H1 (cell line): ENCODE results near the gene PTDSS2. TPM values are rescaled to one million over a fixed set of nuclear protein-coding genes. Genes with fewer than 3 reads are reported as not detected.

Source experiments
- CTCF ChIA-PET: fragments of 300-600 bp; sonication (Branson Sonifier 250); formaldehyde crosslinking; loops from one replicate; lab custom pipeline; 2021; ENCODE audit not compliant: partially characterized antibody; lab: Charles Lee
- POLR2A ChIA-PET: fragments of 300-600 bp; sonication (Branson Sonifier 250); formaldehyde crosslinking; loops from one replicate; lab custom pipeline; 2021; ENCODE audit warnings: inconsistent platforms; ENCODE audit not compliant: partially characterized antibody; lab: Charles Lee
- DNase-seq, 2 experiments: peaks; one replicate each; pipeline versions ENCODE4 v3.0.0 to v3.0.0-alpha.2; 2010 to 2022; ENCODE audit warnings: low spot score in 2 of 2, low read depth in 1 of 2, mixed read lengths in 1 of 2
- FAIRE-seq: peaks from 2 replicates; lab custom pipeline; 2011; peaks lifted over from hg19 to GRCh38; lab: Jason Lieb, UNC
- H2AFZ ChIP-seq: 2 replicates; pipeline ENCODE4 v1.8.1; 2012; ENCODE audit warnings: low read length, inconsistent platforms
- H2AK5ac ChIP-seq: 2 replicates; pipeline ENCODE4 v1.6.1; 2013; ENCODE audit warnings: low read depth, low read length
- H2BK120ac ChIP-seq: replicated peaks from 2 replicates; pipeline ENCODE3; 2013; ENCODE audit warnings: low read depth, low read length, inconsistent platforms
- H2BK12ac ChIP-seq: 2 replicates; pipeline ENCODE4 v1.6.1; 2013; ENCODE audit warnings: low read depth, low read length
- H2BK15ac ChIP-seq: 2 replicates; pipeline ENCODE4 v1.6.1; 2013; ENCODE audit warnings: low read length
- H2BK20ac ChIP-seq: 2 replicates; pipeline ENCODE4 v1.6.1; 2013; ENCODE audit warnings: low read length
- H2BK5ac ChIP-seq: 2 replicates; pipeline ENCODE4 v1.6.1; 2013; ENCODE audit warnings: low read depth, low read length
- H3K14ac ChIP-seq: 2 replicates; pipeline ENCODE4 v1.6.1; 2013; ENCODE audit warnings: inconsistent platforms; ENCODE audit not compliant: insufficient read length
- H3K18ac ChIP-seq: 2 replicates; pipeline ENCODE4 v1.6.1; 2013; ENCODE audit warnings: low read length; ENCODE audit errors: extremely low read depth
- H3K23ac ChIP-seq: 2 replicates; pipeline ENCODE4 v1.6.1; 2013; ENCODE audit warnings: inconsistent platforms; ENCODE audit not compliant: insufficient read length
- H3K23me2 ChIP-seq: 2 replicates; pipeline ENCODE4 v1.6.1; 2013; ENCODE audit warnings: low read depth, low read length
- H3K27ac ChIP-seq: 2 replicates; pipeline ENCODE4 v1.6.1; 2011; ENCODE audit warnings: low read depth, low read length, inconsistent platforms
- H3K27me3 ChIP-seq, 4 experiments: replicated peaks in 1 of 4; 1 replicate in 1 of 4; 2 replicates in 3 of 4; pipeline versions ENCODE4 v1.6.1 to v1.8.1; 2011 to 2013; ENCODE audit warnings: low read length in 3 of 4, mild to moderate bottlenecking in 3 of 4, inconsistent platforms in 2 of 4, mixed read lengths in 2 of 4, moderate library complexity in 1 of 4; ENCODE audit not compliant: control insufficient read depth in 3 of 4, insufficient read depth in 3 of 4; ENCODE audit errors: extremely low read depth in 1 of 4
- H3K36me3 ChIP-seq, 4 experiments: 2 replicates each; pipeline versions ENCODE4 v1.6.1 to v1.8.1; 2011 to 2013; ENCODE audit warnings: mild to moderate bottlenecking in 4 of 4, low read length in 3 of 4, moderate library complexity in 2 of 4, control low read depth in 1 of 4, inconsistent platforms in 1 of 4; ENCODE audit not compliant: insufficient read depth in 4 of 4, control insufficient read depth in 2 of 4
- H3K4ac ChIP-seq: replicated peaks from 2 replicates; pipeline ENCODE3; 2013; ENCODE audit warnings: low read length, low read depth, mixed read lengths, inconsistent platforms; ENCODE audit not compliant: insufficient read length
- H3K4me1 ChIP-seq, 4 experiments: replicated peaks in 1 of 4; 1 replicate in 1 of 4; 2 replicates in 3 of 4; pipeline versions ENCODE4 v1.6.1 to v1.8.1; 2011 to 2013; ENCODE audit warnings: low read length in 3 of 4, inconsistent platforms in 2 of 4, mixed read lengths in 1 of 4; ENCODE audit not compliant: insufficient read depth in 4 of 4, control insufficient read depth in 3 of 4
- H3K4me2 ChIP-seq, 2 experiments: 2 replicates each; pipeline versions ENCODE4 v1.6.1 to v1.8.1; 2011 to 2013; ENCODE audit warnings: low read depth in 2 of 2, low read length in 2 of 2, control low read depth in 1 of 2, inconsistent platforms in 1 of 2, mild to moderate bottlenecking in 1 of 2; ENCODE audit not compliant: insufficient read depth in 1 of 2
- H3K4me3 ChIP-seq, 4 experiments: fragments of 200-600, 300-600 bp in 1 of 4; sonication (generic), shearing (Covaris generic), sonication (Bioruptor Twin) in 1 of 4; 2 replicates each; pipeline versions ENCODE4 v1.5.1 to v1.8.1; 2011 to 2016; ENCODE audit warnings: low read length in 4 of 4, low read depth in 3 of 4, control low read depth in 2 of 4, inconsistent platforms in 2 of 4, mild to moderate bottlenecking in 2 of 4, mixed read lengths in 1 of 4, moderate library complexity in 1 of 4; ENCODE audit not compliant: insufficient read depth in 2 of 4; ENCODE audit errors: extremely low read depth in 1 of 4
- H3K56ac ChIP-seq: replicated peaks from 2 replicates; pipeline ENCODE3; 2013; ENCODE audit warnings: low read depth, mild to moderate bottlenecking, mixed read lengths, low read length, inconsistent platforms; ENCODE audit not compliant: insufficient read length
- H3K79me1 ChIP-seq: 2 replicates; pipeline ENCODE4 v1.6.1; 2013; ENCODE audit warnings: low read depth, low read length, control low read depth
- H3K79me2 ChIP-seq, 2 experiments: 2 replicates each; pipeline versions ENCODE4 v1.6.1 to v1.8.1; 2012 to 2013; ENCODE audit warnings: low read length in 2 of 2, mild to moderate bottlenecking in 2 of 2, inconsistent platforms in 1 of 2; ENCODE audit not compliant: insufficient read depth in 2 of 2, control insufficient read depth in 1 of 2
- H3K9ac ChIP-seq, 4 experiments: replicated peaks in 1 of 4; 1 replicate in 1 of 4; 2 replicates in 3 of 4; pipeline versions ENCODE4 v1.6.1 to v1.8.1; 2011 to 2013; ENCODE audit warnings: low read depth in 3 of 4, low read length in 3 of 4, control low read depth in 2 of 4, mild to moderate bottlenecking in 2 of 4, moderate library complexity in 2 of 4, inconsistent platforms in 1 of 4; ENCODE audit errors: extremely low read depth in 1 of 4
- H3K9me3 ChIP-seq, 2 experiments: 2 replicates each; pipeline versions ENCODE4 v1.6.1 to v1.8.1; 2012 to 2013; ENCODE audit warnings: mild to moderate bottlenecking in 2 of 2, moderate library complexity in 2 of 2, control low read depth in 1 of 2, inconsistent platforms in 1 of 2, low read depth in 1 of 2, low read length in 1 of 2, mixed read lengths in 1 of 2; ENCODE audit not compliant: insufficient read depth in 2 of 2
- H4K20me1 ChIP-seq, 2 experiments: replicated peaks in 1 of 2; 2 replicates each; pipeline versions ENCODE3 to v1.8.1; 2011 to 2013; ENCODE audit warnings: inconsistent platforms in 2 of 2, low read length in 2 of 2, mild to moderate bottlenecking in 1 of 2; ENCODE audit not compliant: insufficient read depth in 2 of 2, control insufficient read depth in 1 of 2
- H4K5ac ChIP-seq: 2 replicates; pipeline ENCODE4 v1.6.1; 2013; ENCODE audit warnings: low read length, low read depth, mixed read lengths, inconsistent platforms; ENCODE audit not compliant: insufficient read length
- H4K8ac ChIP-seq: 2 replicates; pipeline ENCODE4 v1.8.0; 2013; ENCODE audit warnings: mild to moderate bottlenecking, moderate library complexity, low read length, inconsistent platforms; ENCODE audit not compliant: insufficient read depth; ENCODE audit errors: extremely low read depth
- H4K91ac ChIP-seq: replicated peaks from 2 replicates; pipeline ENCODE3; 2013; ENCODE audit warnings: low read length, mixed read lengths, inconsistent platforms; ENCODE audit not compliant: insufficient read length
- CBX5 ChIP-seq: fragments of 300-800, 300-1000 bp; sonication (generic); IDR thresholded peaks from 2 replicates; pipeline ENCODE4 v1.7.1; 2016; ENCODE audit warnings: antibody characterized with exemption, low read length, low read depth
- FOSL1 ChIP-seq: IDR thresholded peaks from 2 replicates; pipeline ENCODE4 v1.6.1; 2011; ENCODE audit warnings: mild to moderate bottlenecking, low read depth, low read length, moderate library complexity; ENCODE audit not compliant: insufficient read depth
- HDAC6 ChIP-seq: IDR thresholded peaks from one replicate; pipeline ENCODE4 v1.7.1; 2012; ENCODE audit warnings: low read depth, mild to moderate bottlenecking, inconsistent platforms, low read length, moderate library complexity
- KDM1A ChIP-seq: fragments of 200-600, 300-600 bp; sonication (generic); IDR thresholded peaks from 2 replicates; pipeline ENCODE4 v1.7.1; 2016; ENCODE audit warnings: mild to moderate bottlenecking, low read length, borderline replicate concordance
- NANOG ChIP-seq: IDR thresholded peaks from 2 replicates; pipeline ENCODE4 v1.6.1; 2011; ENCODE audit warnings: low read length, low read depth, mild to moderate bottlenecking, inconsistent platforms; ENCODE audit not compliant: insufficient read depth, poor library complexity, severe bottlenecking
- RBBP5 ChIP-seq: IDR thresholded peaks from 2 replicates; pipeline ENCODE4 v1.7.1; 2012; ENCODE audit warnings: low read depth, mild to moderate bottlenecking, inconsistent platforms, low read length, moderate library complexity, borderline replicate concordance
- RFX5 ChIP-seq: IDR thresholded peaks from 2 replicates; pipeline ENCODE4 v1.6.1; 2011; ENCODE audit warnings: low read depth, low read length, improper control_type of control experiment, borderline replicate concordance
- RXRA ChIP-seq: IDR thresholded peaks from 2 replicates; pipeline ENCODE4 v1.6.1; 2011; ENCODE audit warnings: low read depth, mild to moderate bottlenecking, low read length, moderate library complexity; ENCODE audit not compliant: insufficient read depth
- WGBS, 2 experiments: shearing (Covaris generic) in 1 of 2; methylation state at CpG; one replicate each; pipeline versions ENCODE4 v1.1.6 to v1.1.7; 2013 to 2015; ENCODE audit warnings: low lambda C conversion rate in 2 of 2, mixed read lengths in 2 of 2, inconsistent platforms in 1 of 2, low coverage in 1 of 2, missing lambda C conversion rate in 1 of 2; ENCODE audit not compliant: insufficient replicate concordance in 2 of 2, insufficient coverage in 1 of 2, insufficient read length in 1 of 2; ENCODE audit errors: extremely low coverage in 1 of 2, missing lambda C conversion rate in 1 of 2; 5-methylcytosine and 5-hydroxymethylcytosine counted together
- polyA plus RNA-seq, 7 experiments: library from polyadenylated mRNA; depleted of rRNA in 3 of 7; stranded (reverse) in 5 of 7; unstranded in 2 of 7; fragments of >200 nt in 5 of 7; fragments of 200-250 nt in 2 of 7; gene quantifications; 1 replicate in 5 of 7; 2 replicates in 1 of 7; 4 replicates in 1 of 7; pipeline versions ENCODE4 v1.2.1 to v1.2.3, GENCODE V29; 2011 to 2013; ENCODE audit warnings: missing spikeins in 2 of 7, mixed read lengths in 2 of 7
- total RNA-seq: library from RNA; stranded (reverse); fragmentation: NEBNext Ultra II Directional; extraction: Animal tissue kit (Norgen Biotek cat#: 25700); gene quantifications from 2 replicates; pipeline ENCODE4 v1.2.1, GENCODE V29; 2021

PTDSS2 gene
- total and polyA plus RNA-seq, 2 of the 8 experiments (the other 6 are each of a cell fraction or from before 2014, with no cell fraction given): 48.7 to 68.2 TPM

DNA sequence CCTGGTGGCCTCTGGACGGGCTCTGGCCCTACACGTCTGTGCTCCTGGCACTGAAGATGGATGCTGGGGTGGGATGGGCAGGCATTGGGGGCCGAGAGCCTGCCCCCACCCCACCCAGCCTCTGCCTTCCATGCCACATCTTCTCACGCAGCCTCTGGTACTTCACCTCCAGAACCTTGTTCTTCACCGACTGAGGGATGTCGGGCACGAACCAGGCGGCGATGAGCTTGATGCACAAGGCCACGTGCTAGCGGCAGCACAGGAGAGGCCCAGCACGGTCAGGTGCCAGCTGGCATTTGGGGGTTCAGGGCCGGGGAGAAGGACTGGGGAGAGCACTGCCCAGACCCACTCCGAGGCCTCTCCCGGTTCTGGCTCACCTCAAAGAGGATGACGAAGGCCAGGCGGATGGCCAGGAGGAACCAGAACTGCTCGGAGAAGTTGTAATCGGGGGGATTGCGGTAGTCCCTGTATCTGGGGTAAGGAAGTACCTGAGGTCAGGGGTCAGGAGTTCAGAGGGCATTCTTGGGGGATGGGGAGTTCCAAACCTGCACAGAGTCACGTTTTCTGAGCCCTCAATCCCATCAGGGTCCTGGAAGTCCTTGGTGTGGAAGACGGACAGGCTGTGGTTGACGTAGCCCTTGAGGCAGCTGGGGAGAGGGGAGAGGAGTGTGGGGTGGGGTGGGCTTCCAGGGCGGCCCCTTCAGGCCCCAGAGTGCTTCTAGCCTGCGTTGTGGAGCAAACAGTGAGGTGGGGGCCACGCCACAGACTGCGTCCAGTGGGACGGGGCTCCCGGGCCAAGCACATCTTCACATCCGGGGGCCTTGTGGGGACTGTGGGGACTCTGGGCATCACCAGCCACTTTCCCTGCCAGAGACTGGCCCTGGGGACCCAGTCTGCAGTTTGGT, 31.5 kb upstream of the PTDSS2 start:
- POLR2A ChIA-PET: interaction anchor here (1.1 to 5.5 kb wide), 4 partner anchors 13 to 118 kb away, joined by 3 to 41 read pairs (median 19); partner anchors contain the start of genes HRAS and PTDSS2
- TF ChIP-seq NANOG (no peak), KDM1A (no peak), RFX5 (no peak), RXRA (no peak), HDAC6 (no peak), CBX5 (no peak), RBBP5 (no peak), FOSL1 (no peak)

More for the DNA sequence above, 31.5 kb upstream of the PTDSS2 start:
- Histone ChIP-seq H4K8ac (no peak overlapping the region), H2AFZ (no peak overlapping the region), H3K27me3 (peaks cover 0 to 13% (median 4%) of the 10 kb centered on the region in 4 experiments; a peak in 5 of 7 replicates), H4K5ac (no peak overlapping the region), H2BK5ac (no peak overlapping the region), H2AK5ac (no peak overlapping the region; the same call in 1 of the 2 replicates), H3K18ac (no peak overlapping the region; the same call in 1 of the 2 replicates), H2BK120ac (no peak overlapping the region), H4K91ac (peak overlapping the region; percentile 3), H3K79me2 (peaks cover 0 to 14% of the 10 kb centered on the region in 2 experiments; a peak in 1 of 4 replicates), H3K23ac (no peak overlapping the region), H3K4ac (no peak overlapping the region), H4K20me1 (peaks cover 5 to 7% of the 10 kb centered on the region in 2 experiments), H3K23me2 (peaks cover 9% of the 10 kb centered on the region; the same call in 1 of the 2 replicates), H3K4me2 (no peak overlapping the region), H3K36me3 (no peaks in the 10 kb centered on the region; a peak in 1 of 8 replicates), H3K9ac (no peak overlapping the region), H3K27ac (no peak overlapping the region), H3K14ac (no peak overlapping the region), H3K79me1 (peaks cover 5% of the 10 kb centered on the region), H2BK15ac (0 out of 2 replicates have a peak overlapping the region, but pooled peaks have one; percentile 81), H2BK20ac (no peak overlapping the region), H3K4me3 (no peak overlapping the region), H3K9me3 (no peaks in the 10 kb centered on the region), H2BK12ac (peak overlapping the region; percentile 5; the same call in 1 of the 2 replicates), H3K4me1 (peaks cover 0 to 26% (median 16%) of the 10 kb centered on the region in 4 experiments; a peak in 6 of 7 replicates), H3K56ac (no peak overlapping the region)
- 91% methylated on average over 29 of the region's 30 CpGs; no CpG with 5 or more reads in 1 of the 2 experiments for WGBS, 2 experiments
- DNase-seq: peak in 1 of 2 experiments; percentile 41
- CTCF ChIA-PET: interaction anchor here (1.2 kb wide), 1 partner anchor 30 kb away, joined by 4 read pairs; no protein-coding TSS in a partner anchor
- no peak for FAIRE-seq
